Measurements from ENCODE around the gene STXBP1. TPM values are rescaled to one million over a fixed set of nuclear protein-coding genes. Genes with fewer than 3 reads are reported as not detected.

Gene STXBP1
- total and polyA plus RNA-seq, 2 of the 13 experiments (the other 11 are each of a cell fraction or from before 2014, with no cell fraction given), result 2.9 TPM

GRCh38 chr9:127578952-127579853 is 32.9 kb upstream of the STXBP1 start (continued):
- TF ChIP-seq ZNF441 (CRISPR knock-in tag; IDR thresholded peaks at IDR 0.05; ENCODE audit: borderline replicate concordance), result peak; percentile 69; the same call in 1 of the 2 replicates
- 0 out of 2 replicates have a peak, but pooled peaks have one; percentile 23 for TF ChIP-seq ZNF232 (CRISPR knock-in tag; IDR thresholded peaks at IDR 0.05; ENCODE audit: borderline replicate concordance)
- no peak for TF ChIP-seq MED8 (CRISPR knock-in tag; IDR thresholded peaks at IDR 0.05; ENCODE audit: insufficient replicate concordance)
- TF ChIP-seq HNRNPLL (IDR thresholded peaks at IDR 0.05; ENCODE audit: low read depth, low read length, poor library complexity, severe bottlenecking), result peak; percentile 54
- no peak for TF ChIP-seq ZBTB43 (CRISPR knock-in tag; conservative IDR thresholded peaks at IDR 0.05)
- TF ChIP-seq POLR2G (IDR thresholded peaks at IDR 0.05; ENCODE audit: low read depth, low read length), result peak; percentile 72
- peak; percentile 90; the same call in 1 of the 2 replicates for TF ChIP-seq ZBED4 (CRISPR knock-in tag; IDR thresholded peaks at IDR 0.05; ENCODE audit: borderline replicate concordance)
- TF ChIP-seq ELF3 (CRISPR knock-in tag; IDR thresholded peaks at IDR 0.05), result peak; percentile 95
- TF ChIP-seq GLMP (CRISPR knock-in tag; IDR thresholded peaks at IDR 0.05; ENCODE audit: borderline replicate concordance), result no peak
- peak; percentile 76 for TF ChIP-seq TBX2 (CRISPR knock-in tag; IDR thresholded peaks at IDR 0.05; ENCODE audit: borderline replicate concordance)
- peak; percentile 81; the same call in 1 of the 2 replicates for TF ChIP-seq ZNF225 (CRISPR knock-in tag; IDR thresholded peaks at IDR 0.05)
- no peak for TF ChIP-seq CSRNP2 (CRISPR knock-in tag; conservative IDR thresholded peaks at IDR 0.05; ENCODE audit: low read depth)
- TF ChIP-seq TEAD3 (CRISPR knock-in tag; optimal IDR thresholded peaks at IDR 0.05; ENCODE audit: borderline replicate concordance), result peak; percentile 58
- TF ChIP-seq SRSF9 (IDR thresholded peaks at IDR 0.05; ENCODE audit: borderline replicate concordance, insufficient read depth, low read depth, low read length, poor library complexity, severe bottlenecking), result no peak
- TF ChIP-seq MAFF (IDR thresholded peaks at IDR 0.05; ENCODE audit: low read depth, low read length), result peak; percentile 21; the same call in 1 of the 2 replicates
- TF ChIP-seq YEATS2 (CRISPR knock-in tag; IDR thresholded peaks at IDR 0.05; ENCODE audit: borderline replicate concordance), result peak; percentile 58; the same call in 1 of the 2 replicates
- peak; percentile 75; the same call in 1 of the 2 replicates for TF ChIP-seq FOSL1 (CRISPR knock-in tag; IDR thresholded peaks at IDR 0.05; ENCODE audit: borderline replicate concordance)
- TF ChIP-seq ZNF431 (CRISPR knock-in tag; IDR thresholded peaks at IDR 0.05; ENCODE audit: borderline replicate concordance, low read depth), result no peak; the same call in 1 of the 2 replicates
- TF ChIP-seq ZNF788 (CRISPR knock-in tag; IDR thresholded peaks at IDR 0.05; ENCODE audit: borderline replicate concordance), result peak; percentile 66; the same call in 1 of the 2 replicates

All from HepG2 (cell line).